ENCODE results near the gene SAMD13.

Gene SAMD13

GRCh38 chr1:84377480-84378095 is 76.1 kb downstream of the SAMD13 start:
- H3K27ac ChIP-seq (ENCODE audit: low read depth, low read length) = no peak overlapping the region
- no peak overlapping the region for H3K4me3 ChIP-seq (ENCODE audit: low read depth in 1 of 2, low read length in 2 of 2)
- H3K9me3 ChIP-seq (ENCODE audit: low read length) = no peaks in the 10 kb centered on the region
- no peaks in the 10 kb centered on the region for H3K27me3 ChIP-seq (ENCODE audit: control insufficient read depth in 1 of 2, insufficient read depth in 2 of 2, low read length in 2 of 2)
- H3K4me1 ChIP-seq (ENCODE audit: insufficient read depth, low read length) = peaks cover 22% of the 10 kb centered on the region
- H3K36me3 ChIP-seq (ENCODE audit: insufficient read depth, low read length) = no peaks in the 10 kb centered on the region
- H3K9ac ChIP-seq (ENCODE audit: low read length) = no peak overlapping the region

GRCh38 chr1:84379138-84379916 is 77.8 kb downstream of the SAMD13 start:
- Histone ChIP-seq H3K9me3 (ENCODE audit: low read length) (no peaks in the 10 kb centered on the region), H3K4me3 (ENCODE audit: low read depth in 1 of 2, low read length in 2 of 2) (no peak overlapping the region), H3K9ac (ENCODE audit: low read length) (no peak overlapping the region), H3K27me3 (ENCODE audit: control insufficient read depth in 1 of 2, insufficient read depth in 2 of 2, low read length in 2 of 2) (no peaks in the 10 kb centered on the region), H3K36me3 (ENCODE audit: insufficient read depth, low read length) (no peaks in the 10 kb centered on the region), H3K27ac (ENCODE audit: low read depth, low read length) (no peak overlapping the region), H3K4me1 (ENCODE audit: insufficient read depth, low read length) (peaks cover 22% of the 10 kb centered on the region)

GRCh38 chr1:84379917-84380180 is 78.3 kb downstream of the SAMD13 start:
- no peak overlapping the region for H3K9ac ChIP-seq (ENCODE audit: low read length)
- no peaks in the 10 kb centered on the region for H3K9me3 ChIP-seq (ENCODE audit: low read length)
- H3K4me1 ChIP-seq (ENCODE audit: insufficient read depth, low read length) = peaks cover 18% of the 10 kb centered on the region
- no peaks in the 10 kb centered on the region for H3K36me3 ChIP-seq (ENCODE audit: insufficient read depth, low read length)
- H3K27me3 ChIP-seq (ENCODE audit: control insufficient read depth in 1 of 2, insufficient read depth in 2 of 2, low read length in 2 of 2) = no peaks in the 10 kb centered on the region
- no peak overlapping the region for H3K27ac ChIP-seq (ENCODE audit: low read depth, low read length)
- H3K4me3 ChIP-seq (ENCODE audit: low read depth in 1 of 2, low read length in 2 of 2) = no peak overlapping the region

DNA sequence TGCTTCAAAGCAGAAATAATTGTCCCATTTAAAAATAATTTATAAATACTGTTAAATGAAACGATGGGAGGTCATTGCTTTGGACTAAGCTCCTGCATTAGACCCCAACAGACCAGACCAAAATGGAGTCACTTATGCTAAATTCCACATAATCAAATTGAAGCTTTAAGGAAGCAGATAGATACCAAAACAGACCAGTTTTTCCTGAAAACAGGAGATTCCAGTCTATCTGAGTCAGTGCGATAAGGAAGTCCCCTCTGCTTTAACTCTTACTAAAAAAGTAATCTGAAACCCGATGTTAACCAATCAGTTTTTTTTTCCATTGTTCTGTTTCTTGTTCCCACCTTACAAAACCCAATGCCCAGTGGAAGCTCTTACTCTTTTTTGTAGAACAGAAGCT is 80.6 kb downstream of the SAMD13 start:
- H3K9me3 ChIP-seq (ENCODE audit: low read length) = no peaks in the 10 kb centered on the region
- H3K27ac ChIP-seq (ENCODE audit: low read depth, low read length) = no peak overlapping the region
- H3K4me1 ChIP-seq (ENCODE audit: insufficient read depth, low read length) = peaks cover 8% of the 10 kb centered on the region
- no peaks in the 10 kb centered on the region for H3K36me3 ChIP-seq (ENCODE audit: insufficient read depth, low read length)
- H3K4me3 ChIP-seq (ENCODE audit: low read depth in 1 of 2, low read length in 2 of 2) = no peak overlapping the region
- H3K27me3 ChIP-seq (ENCODE audit: control insufficient read depth in 1 of 2, insufficient read depth in 2 of 2, low read length in 2 of 2) = no peaks in the 10 kb centered on the region
- no peak overlapping the region for H3K9ac ChIP-seq (ENCODE audit: low read length)

GRCh38 chr1:84385347-84385746 is 83.8 kb downstream of the SAMD13 start:
- Histone ChIP-seq H3K9ac (ENCODE audit: low read length) (no peak overlapping the region), H3K27me3 (ENCODE audit: control insufficient read depth in 1 of 2, insufficient read depth in 2 of 2, low read length in 2 of 2) (no peaks in the 10 kb centered on the region), H3K4me3 (ENCODE audit: low read depth in 1 of 2, low read length in 2 of 2) (no peak overlapping the region), H3K9me3 (ENCODE audit: low read length) (no peaks in the 10 kb centered on the region), H3K27ac (ENCODE audit: low read depth, low read length) (no peak overlapping the region), H3K36me3 (ENCODE audit: insufficient read depth, low read length) (no peaks in the 10 kb centered on the region), H3K4me1 (ENCODE audit: insufficient read depth, low read length) (no peaks in the 10 kb centered on the region)

GRCh38 chr1:84386716-84387479 is 85.4 kb downstream of the SAMD13 start:
- Histone ChIP-seq H3K9me3 (ENCODE audit: low read length) (no peaks in the 10 kb centered on the region), H3K27me3 (ENCODE audit: control insufficient read depth in 1 of 2, insufficient read depth in 2 of 2, low read length in 2 of 2) (no peaks in the 10 kb centered on the region), H3K9ac (ENCODE audit: low read length) (no peak overlapping the region), H3K4me1 (ENCODE audit: insufficient read depth, low read length) (no peaks in the 10 kb centered on the region), H3K36me3 (ENCODE audit: insufficient read depth, low read length) (no peaks in the 10 kb centered on the region), H3K4me3 (ENCODE audit: low read depth in 1 of 2, low read length in 2 of 2) (no peak overlapping the region), H3K27ac (ENCODE audit: low read depth, low read length) (no peak overlapping the region)

DNA sequence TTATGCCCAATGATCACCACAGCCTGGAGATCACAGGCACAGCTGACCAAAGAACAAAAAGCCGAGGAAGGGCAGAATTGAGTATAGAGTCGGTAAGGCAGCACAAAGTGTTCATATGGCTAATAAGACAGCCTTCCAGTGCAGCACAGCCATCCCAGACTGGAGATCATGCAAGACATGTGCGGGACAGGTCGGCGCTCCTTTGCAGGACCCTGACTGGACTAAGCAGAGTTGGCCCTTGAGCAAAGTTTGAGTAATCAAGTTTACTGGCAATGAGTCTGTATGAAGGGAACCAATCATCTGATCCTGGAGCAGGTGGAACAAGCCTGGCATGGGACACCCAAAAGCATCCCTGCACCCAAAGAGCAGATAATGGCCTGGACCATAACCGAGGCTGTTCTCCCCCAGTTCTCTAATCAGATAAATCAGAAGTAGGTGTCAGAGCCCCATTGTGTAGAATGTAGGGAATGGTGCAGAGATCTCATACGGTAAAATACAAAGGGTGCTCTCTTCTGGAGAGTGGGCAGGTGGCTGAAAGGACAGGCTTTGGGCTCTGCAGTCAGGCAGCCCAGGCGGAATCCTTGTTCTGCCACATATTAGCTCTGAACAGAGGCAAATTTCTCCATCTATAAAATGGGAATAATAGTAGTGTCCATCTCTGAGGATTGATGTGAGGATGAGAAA is 86.1 kb downstream of the SAMD13 start:
- Histone ChIP-seq H3K27ac (ENCODE audit: low read depth, low read length) (no peak overlapping the region), H3K4me1 (ENCODE audit: insufficient read depth, low read length) (no peaks in the 10 kb centered on the region), H3K4me3 (ENCODE audit: low read depth in 1 of 2, low read length in 2 of 2) (no peak overlapping the region), H3K36me3 (ENCODE audit: insufficient read depth, low read length) (no peaks in the 10 kb centered on the region), H3K27me3 (ENCODE audit: control insufficient read depth in 1 of 2, insufficient read depth in 2 of 2, low read length in 2 of 2) (no peaks in the 10 kb centered on the region), H3K9me3 (ENCODE audit: low read length) (no peaks in the 10 kb centered on the region), H3K9ac (ENCODE audit: low read length) (no peak overlapping the region)

DNA sequence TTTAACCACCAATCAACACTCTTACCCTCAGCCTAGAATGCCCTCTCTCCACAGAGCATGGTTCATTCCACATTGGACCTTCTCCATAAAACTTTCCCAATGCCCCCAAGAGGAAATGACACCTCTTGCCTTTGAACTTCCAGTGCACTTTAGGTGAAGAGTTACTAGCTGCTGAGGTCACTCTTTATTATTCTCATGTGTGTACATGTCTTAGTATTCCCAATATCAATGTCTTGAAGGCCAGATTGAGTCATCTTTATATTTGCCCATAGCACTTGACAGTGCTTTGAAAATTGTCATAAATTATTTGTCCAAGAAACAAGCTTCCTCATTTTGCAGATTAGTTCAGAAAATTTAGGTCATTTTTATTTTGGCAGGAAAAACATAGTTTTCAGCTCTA is 88.7 kb downstream of the SAMD13 start:
- Histone ChIP-seq H3K27me3 (ENCODE audit: control insufficient read depth in 1 of 2, insufficient read depth in 2 of 2, low read length in 2 of 2) (no peaks in the 10 kb centered on the region), H3K36me3 (ENCODE audit: insufficient read depth, low read length) (no peaks in the 10 kb centered on the region), H3K9me3 (ENCODE audit: low read length) (no peaks in the 10 kb centered on the region), H3K4me1 (ENCODE audit: insufficient read depth, low read length) (no peaks in the 10 kb centered on the region), H3K9ac (ENCODE audit: low read length) (no peak overlapping the region), H3K4me3 (ENCODE audit: low read depth in 1 of 2, low read length in 2 of 2) (no peak overlapping the region), H3K27ac (ENCODE audit: low read depth, low read length) (no peak overlapping the region)

- no peak within 1 kb of the TSS for H3K27ac ChIP-seq (ENCODE audit: low read depth, low read length)
- no peaks in the 10 kb centered on the region for H3K27me3 ChIP-seq (ENCODE audit: control insufficient read depth in 1 of 2, insufficient read depth in 2 of 2, low read length in 2 of 2)
- H3K36me3 ChIP-seq (ENCODE audit: insufficient read depth, low read length) = no peaks in the 10 kb centered on the region
- H3K9ac ChIP-seq (ENCODE audit: low read length) = no peak within 1 kb of the TSS
- H3K4me1 ChIP-seq (ENCODE audit: insufficient read depth, low read length) = no peaks in the 10 kb centered on the region
- no peak within 1 kb of the TSS for H3K4me3 ChIP-seq (ENCODE audit: low read depth in 1 of 2, low read length in 2 of 2)
- no peaks in the 10 kb centered on the region for H3K9me3 ChIP-seq (ENCODE audit: low read length)
Observed at GRCh38 chr1:84398175-84399155, 97.0 kb downstream of the SAMD13 start, which contains the start of gene DNASE2B. TSS of gene DNASE2B (plus strand) at chr1:84398484. CDS start at chr1:84398565, 81 bp downstream.
